SKM-1 (cell line): Measurements from ENCODE around the gene ECE1.

Source experiments
- DNase-seq: peaks from one replicate; lab custom pipeline; 2025; ENCODE audit not compliant: unreplicated experiment; lab: John Stamatoyannopoulos, UW

Gene ECE1

DNA sequence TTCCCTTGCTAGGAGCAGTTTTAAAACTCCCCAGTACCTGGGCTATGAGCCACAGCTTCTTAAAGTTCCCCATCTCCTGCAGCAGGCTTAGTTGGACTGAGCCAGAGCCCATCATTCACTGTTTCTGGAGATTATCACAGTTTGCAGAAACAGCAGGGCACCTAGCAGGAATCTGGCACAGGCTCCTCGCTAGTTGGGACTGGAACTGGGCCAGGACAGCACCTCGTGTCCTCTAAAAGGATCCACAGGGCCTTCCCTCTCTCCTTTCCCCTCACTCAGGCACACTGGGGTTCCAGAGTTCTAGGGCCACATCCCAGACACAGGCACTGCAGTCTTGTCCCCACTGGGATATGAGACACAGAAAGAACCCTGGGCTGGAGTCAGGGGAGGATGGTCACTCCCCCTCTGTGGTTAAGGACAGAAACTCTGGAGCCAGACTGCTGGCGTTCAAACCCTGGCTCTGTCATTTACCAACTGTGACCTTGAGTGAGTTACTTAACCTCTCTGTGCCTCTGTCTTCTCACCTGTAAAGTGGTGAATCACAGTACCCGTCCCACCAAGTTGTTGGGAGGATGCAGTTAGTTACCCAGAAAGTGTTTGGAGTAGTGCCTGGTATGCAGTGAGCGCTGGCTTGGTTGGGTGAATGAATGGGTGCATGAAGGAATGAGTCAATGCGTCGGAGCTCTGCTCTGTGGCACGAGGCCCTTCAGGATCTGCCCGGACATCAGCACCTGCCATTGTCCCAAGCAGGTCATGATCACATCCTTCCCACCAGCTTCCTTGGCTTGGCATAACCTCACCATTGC lies 18.8 kb upstream of the ECE1 start:
- no peak for DNase-seq

DNA sequence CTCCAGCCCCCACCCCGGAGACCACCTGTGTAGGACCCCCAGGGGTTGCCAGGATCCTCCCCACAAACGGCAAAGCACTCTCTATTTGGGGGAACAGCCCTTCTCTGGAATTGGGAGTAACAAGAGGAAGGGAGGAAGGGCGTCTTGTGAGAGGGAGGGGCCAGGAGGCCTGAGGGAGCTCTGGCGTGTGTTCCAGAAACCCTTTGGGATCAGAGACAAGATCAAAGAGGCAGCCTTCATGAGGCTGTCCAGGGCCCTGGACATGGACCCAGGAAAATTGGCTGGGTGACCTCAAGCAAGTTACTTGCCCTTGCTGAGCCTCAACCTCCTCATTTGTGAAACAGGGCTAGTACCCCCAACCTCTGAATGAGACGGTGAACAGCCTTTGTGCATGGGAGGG lies 18.1 kb upstream of the ECE1 start:
- DNase-seq, result no peak

- DNase-seq, result no peak
Measured at GRCh38 chr1:21307663-21308305, 17.5 kb upstream of the ECE1 start.

- DNase-seq, result no peak
Measured at GRCh38 chr1:21307210-21307609, 16.9 kb upstream of the ECE1 start.

- no peak for DNase-seq
Measured at GRCh38 chr1:21305900-21306189, 15.6 kb upstream of the ECE1 start.

DNA sequence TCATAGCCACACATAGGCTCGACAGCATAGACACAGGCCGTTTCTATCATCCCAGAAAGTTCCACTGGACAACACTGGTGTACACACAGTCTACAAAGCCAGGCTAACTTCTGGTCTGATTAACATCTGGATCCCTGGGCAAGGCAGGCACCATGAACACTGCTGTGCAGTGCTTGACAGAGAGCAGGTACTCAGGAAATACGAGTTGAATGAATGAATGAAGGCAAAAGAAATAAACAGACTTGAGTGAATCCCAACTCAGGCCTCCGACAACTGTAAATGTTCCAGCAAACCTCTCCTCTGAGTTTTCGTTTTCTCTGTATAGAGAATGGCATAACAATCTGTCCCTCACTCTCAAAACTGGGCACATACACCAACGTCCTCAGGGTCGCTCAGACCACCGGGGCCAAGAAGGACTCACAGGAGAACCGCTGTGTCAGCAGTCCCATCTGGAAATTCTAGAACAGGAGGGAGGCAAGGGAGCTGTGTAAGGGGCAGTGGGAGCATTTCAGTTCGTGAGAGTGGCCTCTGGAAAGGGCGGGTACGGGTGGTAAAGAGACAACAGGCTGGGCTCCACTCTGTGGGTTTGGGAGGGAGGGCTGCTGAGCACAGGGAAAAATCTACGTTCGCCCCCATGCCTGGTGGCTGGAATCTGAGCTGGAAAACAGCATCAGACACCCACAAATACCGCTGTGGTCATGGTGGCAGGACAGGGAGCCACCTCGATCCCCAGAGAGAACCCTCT lies 15.1 kb upstream of the ECE1 start:
- no peak for DNase-seq

- no peak for DNase-seq
Measured at GRCh38 chr1:21304488-21304887, 14.2 kb upstream of the ECE1 start.

- DNase-seq, result no peak
Measured at GRCh38 chr1:21302747-21303715, 12.8 kb upstream of the ECE1 start.

DNA sequence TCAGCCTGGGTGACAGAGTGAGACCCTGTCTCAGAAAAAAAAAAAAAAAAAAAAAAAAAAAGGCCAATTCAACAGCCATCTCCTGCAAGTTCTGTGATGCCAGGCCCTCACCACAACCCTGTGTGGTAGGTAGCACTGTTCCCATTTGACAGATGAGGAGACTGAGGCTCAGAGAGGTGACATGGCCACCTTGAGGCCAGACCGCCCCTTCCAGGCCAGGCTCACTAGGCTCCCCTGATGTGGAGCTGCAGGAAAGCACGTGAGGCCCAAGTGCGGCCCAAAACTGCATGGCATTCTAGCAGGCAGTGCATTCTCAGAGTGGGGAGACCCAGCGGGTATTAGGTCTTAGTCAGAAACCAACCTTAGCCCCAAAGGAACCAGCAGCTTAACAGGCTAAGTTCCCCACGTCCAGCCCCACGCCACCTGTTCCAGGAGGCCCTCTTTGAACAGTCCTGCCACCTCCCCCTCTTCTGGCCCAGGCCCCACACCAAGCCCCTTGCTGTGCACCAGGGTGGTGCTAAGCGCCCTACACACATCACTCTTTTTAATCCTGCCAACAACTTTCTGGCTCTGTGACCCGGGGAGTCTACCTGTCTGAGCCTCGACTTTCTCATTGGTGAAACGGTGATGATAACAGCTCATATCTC lies 11.7 kb upstream of the ECE1 start:
- no peak for DNase-seq

DNA sequence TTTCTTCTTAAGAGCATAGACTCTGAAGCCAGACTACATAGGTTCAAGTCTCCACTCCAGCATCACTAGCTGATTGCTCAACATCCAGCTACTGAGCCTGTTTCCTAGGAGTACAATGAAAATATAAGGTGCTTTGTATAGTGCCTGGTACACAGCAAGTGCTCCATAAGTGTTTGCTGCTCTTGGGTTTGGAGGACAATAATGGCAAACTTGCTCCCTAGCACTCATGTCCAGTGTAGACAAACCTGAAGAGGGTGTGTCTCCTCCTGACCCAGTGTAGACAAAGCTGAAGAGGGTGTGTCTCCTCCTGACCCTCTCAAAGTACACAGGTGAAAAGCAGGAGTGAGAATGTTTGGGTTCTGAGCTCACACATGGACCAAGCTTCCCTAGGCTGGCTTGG lies 10.5 kb upstream of the ECE1 start:
- no peak for DNase-seq

GRCh38 chr1:21299780-21300395 lies 9.6 kb upstream of the ECE1 start:
- no peak for DNase-seq

- DNase-seq, result no peak
Measured at GRCh38 chr1:21298981-21299391, 8.7 kb upstream of the ECE1 start.

- DNase-seq, result no peak
Measured at GRCh38 chr1:21297975-21298374, 7.7 kb upstream of the ECE1 start.

DNA sequence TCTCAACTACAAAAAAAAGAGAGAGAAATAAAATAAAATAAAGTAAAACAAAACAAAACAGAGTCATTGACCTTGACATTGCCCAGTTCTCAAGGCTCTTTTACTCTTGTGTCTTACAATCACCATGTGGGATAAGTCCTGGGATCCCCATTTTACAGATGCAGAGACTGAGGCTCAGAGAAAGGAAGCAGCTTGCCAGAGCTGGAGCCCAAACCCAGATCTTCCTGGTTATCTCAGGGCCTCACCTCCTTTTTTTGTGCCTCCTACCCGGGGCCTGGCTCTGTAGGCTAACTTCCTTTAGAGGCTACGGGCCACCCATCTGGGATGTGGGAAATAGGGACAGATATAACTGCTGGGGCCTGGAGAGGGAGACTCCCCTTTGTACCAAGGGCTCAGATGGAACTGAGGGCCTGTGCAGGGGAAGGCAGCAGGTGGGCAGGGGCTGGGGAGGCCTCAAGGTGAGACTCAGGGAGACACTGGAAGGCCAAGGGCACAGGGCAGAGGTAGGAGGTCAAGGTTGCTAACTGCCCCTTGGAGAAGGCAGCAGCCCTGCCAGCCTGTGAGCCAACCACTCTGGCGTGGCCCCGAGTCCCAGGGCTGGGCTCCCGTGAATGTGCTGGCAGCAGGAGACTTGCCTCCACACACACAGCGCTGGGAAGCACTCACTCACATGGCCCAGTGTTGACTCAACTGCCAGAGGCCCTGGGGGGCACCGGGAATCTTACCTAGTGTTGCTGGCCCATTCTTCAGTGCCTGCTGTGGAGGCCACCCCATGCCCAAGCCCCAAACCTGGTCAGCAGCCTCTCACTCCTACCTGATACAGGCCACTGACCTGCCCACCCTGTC lies 6.5 kb upstream of the ECE1 start:
- DNase-seq, result no peak

- DNase-seq, result no peak
Measured at GRCh38 chr1:21295545-21295944, 5.3 kb upstream of the ECE1 start.

DNA sequence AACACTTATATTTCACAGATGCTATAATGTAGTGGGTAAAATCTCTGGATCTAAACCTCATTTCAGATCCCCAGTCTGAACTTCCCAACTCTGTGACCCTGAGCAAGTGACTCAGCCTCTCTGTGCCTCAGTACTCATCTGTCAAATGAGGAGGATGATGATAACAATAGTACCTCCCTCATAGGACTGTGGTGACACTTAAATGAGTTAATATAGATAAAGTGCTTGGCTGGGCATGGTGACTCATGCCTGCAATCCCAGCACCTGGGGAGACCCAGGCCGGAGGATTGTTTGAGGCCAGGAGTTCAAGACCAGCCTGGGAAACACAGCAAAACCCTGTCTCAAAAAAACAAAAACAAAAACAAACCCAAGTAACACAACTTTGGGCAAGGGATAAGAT lies 4.7 kb upstream of the ECE1 start:
- no peak for DNase-seq

- no peak for DNase-seq
Measured at GRCh38 chr1:21294266-21294989, 4.2 kb upstream of the ECE1 start.

GRCh38 chr1:21293537-21294265 lies 3.4 kb upstream of the ECE1 start:
- no peak for DNase-seq
